Measurements from ENCODE around the gene ARMCX5. TPM values are rescaled to one million over a fixed set of nuclear protein-coding genes. Genes with fewer than 3 reads are reported as not detected.

ARMCX5 gene
- total and polyA plus RNA-seq, 2 donors (not counting 1 experiment from before 2014, with no cell fraction given): 12.4 TPM

- Mint-ChIP-seq H3K4me1 (peaks cover 34% of the 10 kb centered on the region), H3K4me3 (peak overlapping the region; percentile 100), H3K9me3 (ENCODE audit: insufficient read depth) (no peaks in the 10 kb centered on the region), H3K27me3 (no peaks in the 10 kb centered on the region), H3K27ac (peak overlapping the region; percentile 98)
- DNase-seq (no peak), ATAC-seq (ENCODE audit: low read depth) (no peak)
- ChIA-PET CTCF (no interaction called here), POLR2A (interaction anchor here (1.4 kb wide), 1 partner anchor 668 kb away, joined by 4 read pairs; the partner anchor contains the start of gene ZMAT1)
- Histone ChIP-seq H4K20me1 (ENCODE audit: control insufficient read depth, insufficient read depth, low read length, poor library complexity, severe bottlenecking) (no peaks in the 10 kb centered on the region), H3K27ac (ENCODE audit: low read length in 2 of 2) (peak overlapping the region; percentile 53 to 70), H3K79me2 (ENCODE audit: control insufficient read depth, insufficient read depth, low read length) (no peaks in the 10 kb centered on the region), H3K9me3 (ENCODE audit: control extremely low read depth in 1 of 3, control insufficient read depth in 2 of 3, insufficient read depth in 1 of 3, low read length in 2 of 3) (no peaks in the 10 kb centered on the region), H3K27me3 (replicated peaks in 1 of 4; ENCODE audit: control extremely low read depth in 1 of 4, control insufficient read depth in 3 of 4, insufficient read depth in 4 of 4, low read length in 3 of 4) (no peaks in the 10 kb centered on the region), H3K36me3 (replicated peaks in 1 of 2; ENCODE audit: control extremely low read depth in 1 of 2, control insufficient read depth in 1 of 2, extremely low read depth in 1 of 2, insufficient read depth in 2 of 2, low read length in 1 of 2) (no peaks in the 10 kb centered on the region), H2AFZ (ENCODE audit: insufficient read depth, low read depth, low read length, poor library complexity, severe bottlenecking) (peak overlapping the region; percentile 83), H3K4me1 (ENCODE audit: control insufficient read depth in 2 of 2, insufficient read depth in 2 of 2, low read length in 2 of 2) (peaks cover 12 to 14% of the 10 kb centered on the region in 2 donors), H3K4me3 (ENCODE audit: control extremely low read depth in 1 of 5, extremely low read depth in 1 of 5, insufficient read depth in 1 of 5, low read depth in 2 of 5, low read length in 4 of 5) (peak overlapping the region; percentile 64 to 70 (median 69)), H3K9ac (ENCODE audit: low read length) (peak overlapping the region; percentile 73), H3K4me2 (replicated peaks; ENCODE audit: low read depth, low read length, poor library complexity, severe bottlenecking) (peak overlapping the region; percentile 70)
- intact Hi-C loops (cut with micrococcal nuclease): loop anchor here (1.0 to 5.0 kb wide), 2 partner anchors 51 to 167 kb away; partner anchors contain the start of gene GPRASP1
- whole genome bisulfite sequencing (ENCODE audit: insufficient coverage): no CpG with 5 or more reads among the region's 6 CpGs
- TF ChIP-seq EZH2 (IDR thresholded peaks at IDR 0.05; ENCODE audit: borderline replicate concordance, insufficient read depth, low read depth, low read length, poor library complexity, severe bottlenecking) (no peak), CTCF (IDR thresholded peaks at IDR 0.05) (no peak)
Observed at GRCh38 chrX:102599951-102600579, 750 bp downstream of the ARMCX5 start.

- TF ChIP-seq CTCF (IDR thresholded peaks at IDR 0.05) (no peak), EZH2 (IDR thresholded peaks at IDR 0.05; ENCODE audit: borderline replicate concordance, insufficient read depth, low read depth, low read length, poor library complexity, severe bottlenecking) (no peak)
- ChIA-PET POLR2A (no interaction called here), CTCF (no interaction called here)
- H3K27ac Mint-ChIP-seq: no peak overlapping the region
- H3K27me3 ChIP-seq (replicated peaks in 1 of 4; ENCODE audit: control extremely low read depth in 1 of 4, control insufficient read depth in 3 of 4, insufficient read depth in 4 of 4, low read length in 3 of 4): no peaks in the 10 kb centered on the region
- H3K4me3 ChIP-seq (ENCODE audit: control extremely low read depth in 1 of 5, extremely low read depth in 1 of 5, insufficient read depth in 1 of 5, low read depth in 2 of 5, low read length in 4 of 5): no peak overlapping the region
- intact Hi-C loops (cut with micrococcal nuclease): no loop called here
- no peaks in the 10 kb centered on the region for H3K79me2 ChIP-seq (ENCODE audit: control insufficient read depth, insufficient read depth, low read length)
- H3K9me3 Mint-ChIP-seq (ENCODE audit: insufficient read depth): no peaks in the 10 kb centered on the region
- H4K20me1 ChIP-seq (ENCODE audit: control insufficient read depth, insufficient read depth, low read length, poor library complexity, severe bottlenecking): no peaks in the 10 kb centered on the region
- H3K4me2 ChIP-seq (replicated peaks; ENCODE audit: low read depth, low read length, poor library complexity, severe bottlenecking): no peak overlapping the region
- no peak overlapping the region for H2AFZ ChIP-seq (ENCODE audit: insufficient read depth, low read depth, low read length, poor library complexity, severe bottlenecking)
- no peaks in the 10 kb centered on the region for H3K27me3 Mint-ChIP-seq
- WGBS (ENCODE audit: insufficient coverage): no CpG with 5 or more reads among the region's 1 CpG
- H3K4me1 ChIP-seq (ENCODE audit: control insufficient read depth in 2 of 2, insufficient read depth in 2 of 2, low read length in 2 of 2): peaks cover 7% of the 10 kb centered on the region in 2 donors
- H3K4me1 Mint-ChIP-seq: peaks cover 41% of the 10 kb centered on the region
- H3K9ac ChIP-seq (ENCODE audit: low read length): no peak overlapping the region
- DNase-seq (no peak), ATAC-seq (ENCODE audit: low read depth) (no peak)
- H3K27ac ChIP-seq (ENCODE audit: low read length in 2 of 2): no peak overlapping the region
- no peaks in the 10 kb centered on the region for H3K36me3 ChIP-seq (replicated peaks in 1 of 2; ENCODE audit: control extremely low read depth in 1 of 2, control insufficient read depth in 1 of 2, extremely low read depth in 1 of 2, insufficient read depth in 2 of 2, low read length in 1 of 2)
- no peaks in the 10 kb centered on the region for H3K9me3 ChIP-seq (ENCODE audit: control extremely low read depth in 1 of 3, control insufficient read depth in 2 of 3, insufficient read depth in 1 of 3, low read length in 2 of 3)
- H3K4me3 Mint-ChIP-seq: no peak overlapping the region
Observed at GRCh38 chrX:102604327-102604726, 5.0 kb downstream of the ARMCX5 start.

Measured in B cell (primary cell).